22Rv1 (cell line): ENCODE data around the gene SFTPD.

Experiments used
- ZFX ChIP-seq: fragments of 450-650 bp; IDR thresholded peaks from 2 replicates; pipeline ENCODE4 v1.6.1; 2017; ENCODE audit warnings: antibody characterized with exemption, borderline replicate concordance
- TF ChIP-seq, protein P1 (sequence below): fragments of 450-650 bp; IDR thresholded peaks from 2 replicates; pipeline ENCODE4 v1.5.1; 2017; ENCODE audit warnings: mild to moderate bottlenecking

DNA sequence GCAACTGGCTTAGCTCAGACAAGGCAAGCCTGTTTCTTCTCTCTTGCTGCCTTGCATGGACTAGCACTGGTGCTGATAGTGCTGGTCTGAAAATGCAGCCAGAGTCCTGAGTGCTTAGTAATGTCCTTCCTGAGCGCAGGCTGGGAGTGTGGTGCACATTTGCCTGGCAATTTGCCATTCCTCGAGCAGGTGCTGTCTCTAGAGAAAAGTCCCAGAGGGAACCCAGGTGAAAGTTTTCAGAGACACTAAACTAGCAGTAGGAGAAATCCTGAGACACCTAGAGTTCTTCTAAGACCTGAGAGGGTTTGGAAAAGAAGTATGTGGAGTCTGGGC, 1.9 kb downstream of the SFTPD start:
- TF ChIP-seq, protein P1, sequence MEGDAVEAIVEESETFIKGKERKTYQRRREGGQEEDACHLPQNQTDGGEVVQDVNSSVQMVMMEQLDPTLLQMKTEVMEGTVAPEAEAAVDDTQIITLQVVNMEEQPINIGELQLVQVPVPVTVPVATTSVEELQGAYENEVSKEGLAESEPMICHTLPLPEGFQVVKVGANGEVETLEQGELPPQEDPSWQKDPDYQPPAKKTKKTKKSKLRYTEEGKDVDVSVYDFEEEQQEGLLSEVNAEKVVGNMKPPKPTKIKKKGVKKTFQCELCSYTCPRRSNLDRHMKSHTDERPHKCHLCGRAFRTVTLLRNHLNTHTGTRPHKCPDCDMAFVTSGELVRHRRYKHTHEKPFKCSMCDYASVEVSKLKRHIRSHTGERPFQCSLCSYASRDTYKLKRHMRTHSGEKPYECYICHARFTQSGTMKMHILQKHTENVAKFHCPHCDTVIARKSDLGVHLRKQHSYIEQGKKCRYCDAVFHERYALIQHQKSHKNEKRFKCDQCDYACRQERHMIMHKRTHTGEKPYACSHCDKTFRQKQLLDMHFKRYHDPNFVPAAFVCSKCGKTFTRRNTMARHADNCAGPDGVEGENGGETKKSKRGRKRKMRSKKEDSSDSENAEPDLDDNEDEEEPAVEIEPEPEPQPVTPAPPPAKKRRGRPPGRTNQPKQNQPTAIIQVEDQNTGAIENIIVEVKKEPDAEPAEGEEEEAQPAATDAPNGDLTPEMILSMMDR = no peak
- no peak for TF ChIP-seq ZFX
